Measurements from ENCODE around the gene RAPGEF5. TPM values are rescaled to one million over a fixed set of nuclear protein-coding genes. Genes with fewer than 3 reads are reported as not detected.
A peak's percentile ranks its signal among the peaks of the same experiment; 100 is the strongest.

RAPGEF5 gene
- total RNA-seq, 4 donors from 2014 or later = 7.4 to 16.2 (median 12.1) TPM

GRCh38 chr7:22114440-22114981 lies 242.4 kb downstream of the RAPGEF5 start:
- Histone ChIP-seq H3K9me3 (no peaks in the 10 kb centered on the region), H3K27ac (peak overlapping the region in 1 of 4 donors; percentile 13), H3K36me3 (no peaks in the 10 kb centered on the region), H3K27me3 (no peaks in the 10 kb centered on the region), H3K4me3 (no peak overlapping the region), H3K4me1 (no peaks in the 10 kb centered on the region)
- ATAC-seq = peak in 1 of 2 donors; percentile 21
- in situ Hi-C loops (cut with MboI; ENCODE audit: low sequenced_read_pairs in 4 of 4) = loop anchor here in 1 of 4 donors (25.0 kb wide), 1 partner anchor 173 kb away; no protein-coding TSS in a partner anchor
- TF ChIP-seq POLR2A (IDR thresholded peaks at IDR 0.05) = no peak
- TF ChIP-seq, protein P1, sequence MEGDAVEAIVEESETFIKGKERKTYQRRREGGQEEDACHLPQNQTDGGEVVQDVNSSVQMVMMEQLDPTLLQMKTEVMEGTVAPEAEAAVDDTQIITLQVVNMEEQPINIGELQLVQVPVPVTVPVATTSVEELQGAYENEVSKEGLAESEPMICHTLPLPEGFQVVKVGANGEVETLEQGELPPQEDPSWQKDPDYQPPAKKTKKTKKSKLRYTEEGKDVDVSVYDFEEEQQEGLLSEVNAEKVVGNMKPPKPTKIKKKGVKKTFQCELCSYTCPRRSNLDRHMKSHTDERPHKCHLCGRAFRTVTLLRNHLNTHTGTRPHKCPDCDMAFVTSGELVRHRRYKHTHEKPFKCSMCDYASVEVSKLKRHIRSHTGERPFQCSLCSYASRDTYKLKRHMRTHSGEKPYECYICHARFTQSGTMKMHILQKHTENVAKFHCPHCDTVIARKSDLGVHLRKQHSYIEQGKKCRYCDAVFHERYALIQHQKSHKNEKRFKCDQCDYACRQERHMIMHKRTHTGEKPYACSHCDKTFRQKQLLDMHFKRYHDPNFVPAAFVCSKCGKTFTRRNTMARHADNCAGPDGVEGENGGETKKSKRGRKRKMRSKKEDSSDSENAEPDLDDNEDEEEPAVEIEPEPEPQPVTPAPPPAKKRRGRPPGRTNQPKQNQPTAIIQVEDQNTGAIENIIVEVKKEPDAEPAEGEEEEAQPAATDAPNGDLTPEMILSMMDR (IDR thresholded peaks at IDR 0.05 in 4 of 5, conservative IDR thresholded peaks at IDR 0.05 in 1 of 5) = no peak
- intact Hi-C loops (cut with DNase I; ENCODE audit: low total_unique reads) = loop anchor here (10.0 kb wide), 1 partner anchor 180 kb away; no protein-coding TSS in a partner anchor
- DNase-seq = no peak

DNA sequence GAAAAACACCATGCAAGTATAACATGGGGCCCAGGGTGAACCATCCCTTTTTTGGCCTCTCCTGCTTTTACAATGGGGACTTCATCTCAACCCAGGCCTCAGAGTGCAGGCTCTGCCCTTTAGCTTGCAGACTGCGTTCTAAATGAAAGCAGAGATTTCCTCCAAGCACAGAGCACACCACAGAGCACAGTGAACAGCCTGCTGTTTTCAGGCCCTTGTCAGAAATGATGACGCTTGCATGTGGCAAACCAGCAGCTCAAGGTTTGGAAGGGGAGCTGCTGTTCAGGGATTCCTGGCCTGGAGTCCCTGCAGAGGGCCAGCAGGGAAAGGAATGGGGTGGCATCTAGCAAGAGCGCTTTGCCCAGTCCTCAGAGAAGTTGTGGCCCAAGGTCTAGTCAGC lies 243.9 kb downstream of the RAPGEF5 start:
- ATAC-seq (no peak), DNase-seq (no peak)
- no peak for TF ChIP-seq POLR2A (IDR thresholded peaks at IDR 0.05)
- TF ChIP-seq, protein P1 (IDR thresholded peaks at IDR 0.05 in 4 of 5, conservative IDR thresholded peaks at IDR 0.05 in 1 of 5) = no peak
- intact Hi-C loops (cut with DNase I; ENCODE audit: low total_unique reads) (loop anchor here (10.0 kb wide), 1 partner anchor 182 kb away; no protein-coding TSS in a partner anchor), in situ Hi-C loops (cut with MboI; ENCODE audit: low sequenced_read_pairs in 4 of 4) (loop anchor here in 1 of 4 donors (25.0 kb wide), 1 partner anchor 174 kb away; no protein-coding TSS in a partner anchor)
- no peaks in the 10 kb centered on the region for H3K27me3 ChIP-seq
- H3K4me1 ChIP-seq = no peaks in the 10 kb centered on the region
- no peaks in the 10 kb centered on the region for H3K9me3 ChIP-seq
- no peak overlapping the region for H3K4me3 ChIP-seq
- H3K27ac ChIP-seq = no peak overlapping the region
- H3K36me3 ChIP-seq = no peaks in the 10 kb centered on the region

- DNase-seq (no peak), ATAC-seq (no peak)
- Histone ChIP-seq H3K27ac (no peak overlapping the region), H3K9me3 (no peaks in the 10 kb centered on the region), H3K27me3 (no peaks in the 10 kb centered on the region), H3K36me3 (no peaks in the 10 kb centered on the region), H3K4me3 (no peak overlapping the region), H3K4me1 (no peaks in the 10 kb centered on the region)
- TF ChIP-seq POLR2A (IDR thresholded peaks at IDR 0.05) = no peak
- TF ChIP-seq, protein P1 (IDR thresholded peaks at IDR 0.05 in 4 of 5, conservative IDR thresholded peaks at IDR 0.05 in 1 of 5) = no peak
- intact Hi-C loops (cut with DNase I; ENCODE audit: low total_unique reads) = loop anchor here (10.0 kb wide), 1 partner anchor 183 kb away; no protein-coding TSS in a partner anchor
- in situ Hi-C loops (cut with MboI; ENCODE audit: low sequenced_read_pairs in 4 of 4) = loop anchor here in 1 of 4 donors (25.0 kb wide), 1 partner anchor 176 kb away; no protein-coding TSS in a partner anchor
Observed at GRCh38 chr7:22111661-22112060, 245.3 kb downstream of the RAPGEF5 start.

DNA sequence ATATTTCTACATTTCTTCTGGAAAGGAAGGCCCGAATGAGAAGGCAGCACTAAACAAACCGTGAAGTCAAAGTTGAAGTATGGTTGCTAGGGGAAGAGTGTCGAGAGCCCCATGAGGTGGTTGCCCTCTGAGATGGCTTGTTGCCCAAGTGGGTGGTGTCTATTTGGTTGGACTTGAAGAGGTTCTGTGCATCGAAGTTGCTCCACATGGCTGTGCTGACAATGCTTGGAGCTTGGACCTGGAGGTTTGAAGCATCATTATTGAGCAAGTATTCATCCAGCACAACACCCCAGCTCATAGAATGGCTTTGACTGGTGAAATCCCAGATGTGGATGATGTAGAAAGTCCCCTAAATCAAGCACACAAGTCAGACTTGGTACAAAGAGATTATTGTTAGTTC lies 246.1 kb downstream of the RAPGEF5 start:
- Histone ChIP-seq H3K4me1 (no peaks in the 10 kb centered on the region), H3K27ac (no peak overlapping the region), H3K36me3 (no peaks in the 10 kb centered on the region), H3K4me3 (no peak overlapping the region), H3K9me3 (no peaks in the 10 kb centered on the region), H3K27me3 (no peaks in the 10 kb centered on the region)
- no peak for TF ChIP-seq POLR2A (IDR thresholded peaks at IDR 0.05)
- TF ChIP-seq, protein P1 (IDR thresholded peaks at IDR 0.05 in 4 of 5, conservative IDR thresholded peaks at IDR 0.05 in 1 of 5) = no peak
- in situ Hi-C loops (cut with MboI; ENCODE audit: low sequenced_read_pairs in 4 of 4) (loop anchor here in 1 of 4 donors (25.0 kb wide), 1 partner anchor 176 kb away; no protein-coding TSS in a partner anchor), intact Hi-C loops (cut with DNase I; ENCODE audit: low total_unique reads) (loop anchor here (1.0 to 10.0 kb wide), 2 partner anchors 184 to 378 kb away; no protein-coding TSS in a partner anchor)
- DNase-seq = no peak
- no peak for ATAC-seq

All from gastrocnemius medialis (tissue), 4 donors.